ENCODE data around the gene CFTR.
"Not testable (repeated sequence)": the region's sequence is repeated elsewhere in the genome, so short reads cannot be mapped to it uniquely, and the experiment has no call there.

CFTR gene

DNA sequence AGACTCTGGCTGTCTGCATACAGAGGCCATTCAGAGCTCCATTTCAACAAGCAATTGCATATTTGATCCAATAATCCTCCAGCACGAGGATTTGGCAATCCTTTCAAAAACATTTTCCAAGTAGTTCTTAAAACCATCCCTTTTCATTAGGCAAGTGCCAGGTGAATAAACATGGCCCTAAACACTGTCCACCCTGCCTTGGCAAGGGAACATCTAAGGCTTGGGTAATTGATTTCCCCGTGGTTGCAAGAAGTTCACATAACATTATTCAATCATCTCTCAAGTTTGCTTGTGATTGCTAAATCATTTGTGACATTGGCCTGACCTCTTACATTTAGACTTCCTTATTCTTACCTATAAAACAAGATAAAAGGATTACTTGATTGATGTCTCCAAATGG, 218.2 kb downstream of the CFTR start:
- no peak for DNase-seq

DNA sequence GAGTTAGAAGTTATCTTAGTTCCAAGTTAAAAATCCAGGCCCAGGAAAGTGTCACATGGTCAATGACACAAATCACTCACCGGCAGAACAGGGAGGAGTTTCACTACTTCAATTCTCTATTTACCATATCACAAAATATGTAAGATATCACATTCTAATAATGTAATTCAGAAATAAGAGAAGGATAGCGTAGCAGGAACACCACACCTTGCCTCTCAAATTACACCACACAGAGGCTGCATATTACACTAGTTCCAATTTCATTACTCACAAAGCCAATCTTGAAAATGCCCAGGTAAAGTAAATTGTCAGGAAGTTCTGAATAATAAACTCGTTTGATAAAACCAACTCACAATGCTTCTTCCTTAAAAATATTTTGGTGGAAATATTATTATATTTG, 224.2 kb downstream of the CFTR start:
- no peak for DNase-seq

GRCh38 chr7:117705630-117706029, 225.8 kb downstream of the CFTR start:
- DNase-seq, result no peak

GRCh38 chr7:117706210-117706609, 226.4 kb downstream of the CFTR start:
- DNase-seq, result no peak

- no peak for DNase-seq
Observed at GRCh38 chr7:117707080-117707479, 227.3 kb downstream of the CFTR start.

GRCh38 chr7:117708173-117708572, 228.3 kb downstream of the CFTR start:
- not testable (repeated sequence) for DNase-seq

- DNase-seq, result no peak
Observed at GRCh38 chr7:117711556-117711955, 231.7 kb downstream of the CFTR start.

DNA sequence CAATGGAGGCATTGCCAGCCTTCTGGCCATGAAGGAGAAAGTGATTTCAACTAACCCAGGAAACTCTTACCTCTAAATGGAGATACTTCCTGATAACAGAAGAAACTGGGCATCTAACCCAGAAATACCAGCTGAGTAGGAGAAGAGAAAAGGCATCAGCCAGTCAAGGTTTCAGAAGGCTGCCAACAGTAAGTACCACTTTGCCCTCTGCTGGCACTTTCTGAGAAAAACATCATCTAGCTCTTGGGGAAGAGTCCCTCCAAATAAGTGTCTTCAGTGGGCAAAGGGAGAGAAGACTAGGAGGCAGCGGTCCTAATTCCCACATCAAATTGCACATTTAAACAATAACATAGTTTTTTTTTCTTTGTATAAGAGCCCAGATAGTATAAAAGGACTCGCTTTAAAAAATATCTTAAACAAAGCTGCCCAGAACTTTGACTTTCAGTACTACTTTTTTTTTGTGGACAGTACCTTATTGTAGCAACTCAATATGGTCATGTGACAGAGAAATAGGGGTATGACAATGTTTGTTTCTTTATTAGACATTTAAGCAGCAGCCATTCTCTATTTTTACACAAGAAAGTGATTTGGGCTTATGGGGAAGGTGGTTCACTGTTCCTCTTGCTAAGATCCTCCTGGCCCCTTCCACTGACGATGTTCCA, 236.1 kb downstream of the CFTR start:
- DNase-seq, result no peak

DNA sequence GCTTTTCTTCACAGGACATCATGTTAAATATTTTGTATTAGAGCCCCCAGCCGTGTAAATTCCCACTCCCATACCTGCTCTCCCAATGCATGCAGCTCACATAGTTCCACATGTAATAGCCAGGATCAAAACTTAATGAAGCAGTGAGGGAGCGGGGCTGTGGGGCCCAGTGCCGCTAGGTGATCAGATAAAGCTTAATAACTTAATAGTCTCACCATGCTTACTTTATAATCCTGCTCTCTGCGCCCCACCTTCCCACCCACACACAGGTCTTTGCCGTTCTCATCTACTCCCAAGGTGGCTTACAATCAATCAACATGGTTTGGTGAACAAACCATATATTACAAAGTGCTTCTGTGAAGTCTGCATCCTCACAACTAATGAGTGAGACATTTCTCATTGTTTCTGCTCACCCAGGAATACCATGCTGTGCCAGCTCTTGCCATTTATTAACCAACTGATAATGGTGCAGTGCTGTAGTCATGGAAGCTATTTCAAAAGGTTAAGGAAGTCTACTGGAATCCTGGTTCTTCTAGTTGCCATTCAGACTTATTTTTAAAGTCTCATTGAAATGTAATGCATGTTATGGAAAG, 237.0 kb downstream of the CFTR start:
- DNase-seq, result no peak

GRCh38 chr7:117717357-117717756, 237.5 kb downstream of the CFTR start:
- DNase-seq, result no peak
